Skeletal muscle cell (primary cell): Measurements from ENCODE around the gene SPDYA.

ENCODE experiments used
- DNase-seq: peaks from one replicate; pipeline ENCODE4 v3.0.0-alpha.2; 2010; ENCODE audit warnings: low read depth
- H3K4me3 ChIP-seq: 2 replicates; pipeline ENCODE4 v1.5.1; 2011; ENCODE audit warnings: low read depth, mild to moderate bottlenecking, control low read depth, low read length, moderate library complexity

The SPDYA gene

GRCh38 chr2:28898048-28898447, 87.4 kb downstream of the SPDYA start:
- no peak overlapping the region for H3K4me3 ChIP-seq
- DNase-seq: no peak
